Erythroblast (primary cell): ENCODE data around the gene APH1B.

Experiments
- GATA1 ChIP-seq: IDR thresholded peaks from 2 replicates; pipeline ENCODE4 v1.6.1; 2011; ENCODE audit warnings: low read depth, mild to moderate bottlenecking, control low read depth, low read length, moderate library complexity
- POLR2A ChIP-seq: IDR thresholded peaks from 2 replicates; pipeline ENCODE4 v1.6.1; 2011; ENCODE audit warnings: mild to moderate bottlenecking, low read length

DNA sequence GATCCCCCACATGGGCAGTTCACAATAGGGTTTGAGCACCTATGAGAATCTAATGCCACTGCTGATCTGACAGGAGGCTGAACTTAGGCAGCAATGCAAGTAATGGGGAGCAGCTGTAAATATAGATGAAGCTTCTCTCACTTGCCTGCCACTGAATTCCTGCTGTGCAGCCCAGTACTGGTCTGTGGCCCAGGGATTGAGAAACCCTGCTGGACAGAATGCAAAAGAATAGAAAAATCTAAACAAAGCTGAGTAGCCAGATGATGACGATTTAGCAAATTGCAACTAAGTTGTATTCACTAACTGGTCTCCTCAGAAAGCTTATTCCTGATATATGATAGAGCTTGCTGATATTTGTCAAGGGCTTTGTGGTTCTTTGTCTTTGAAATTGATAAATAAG, 34.3 kb upstream of the APH1B start:
- TF ChIP-seq POLR2A = no peak
- no peak for TF ChIP-seq GATA1
